Stromal cell of bone marrow (primary cell): Measurements from ENCODE around the gene COX7A2.
A peak's percentile ranks its signal among the peaks of the same experiment; 100 is the strongest.

Experiments used
- DNase-seq: peaks from one replicate; pipeline ENCODE4 v3.0.0-alpha.2; 2012; ENCODE audit warnings: low read depth

Gene COX7A2

GRCh38 chr6:75268121-75268987, 24.8 kb upstream of the COX7A2 start:
- DNase-seq = no peak

GRCh38 chr6:75267461-75267860, 23.9 kb upstream of the COX7A2 start:
- DNase-seq = no peak

- DNase-seq = peak; percentile 28
Measured at GRCh38 chr6:75266716-75267291, 23.2 kb upstream of the COX7A2 start.

GRCh38 chr6:75263401-75263750, 19.8 kb upstream of the COX7A2 start:
- DNase-seq = no peak

- DNase-seq = no peak
Measured at GRCh38 chr6:75262716-75263400, 19.3 kb upstream of the COX7A2 start.

- no peak for DNase-seq
Measured at GRCh38 chr6:75261299-75261698, 17.7 kb upstream of the COX7A2 start.

- DNase-seq = no peak
Measured at GRCh38 chr6:75257343-75258087, 13.9 kb upstream of the COX7A2 start.

- DNase-seq = no peak
Measured at GRCh38 chr6:75250552-75250951, 7.0 kb upstream of the COX7A2 start.

GRCh38 chr6:75249837-75250236, 6.2 kb upstream of the COX7A2 start:
- no peak for DNase-seq

- no peak for DNase-seq
Measured at GRCh38 chr6:75246386-75246785, 2.8 kb upstream of the COX7A2 start.

GRCh38 chr6:75244063-75244584, 523 bp upstream of the COX7A2 start:
- peak; percentile 13 for DNase-seq

GRCh38 chr6:75236630-75237029, 7.0 kb downstream of the COX7A2 start:
- DNase-seq = no peak

- no peak for DNase-seq
Measured at GRCh38 chr6:75235271-75235670, 8.3 kb downstream of the COX7A2 start.

GRCh38 chr6:75234126-75234865, 9.3 kb downstream of the COX7A2 start:
- no peak for DNase-seq

- no peak for DNase-seq
Measured at GRCh38 chr6:75233092-75233615, 10.4 kb downstream of the COX7A2 start.

GRCh38 chr6:75230484-75231325, 12.9 kb downstream of the COX7A2 start:
- DNase-seq = peak; percentile 42

- DNase-seq = no peak
Measured at GRCh38 chr6:75224303-75224926, 19.2 kb downstream of the COX7A2 start.

GRCh38 chr6:75223428-75223827, 20.2 kb downstream of the COX7A2 start:
- no peak for DNase-seq

GRCh38 chr6:75222261-75222660, 21.3 kb downstream of the COX7A2 start:
- no peak for DNase-seq

GRCh38 chr6:75221116-75221515, 22.5 kb downstream of the COX7A2 start:
- no peak for DNase-seq
